Measurements from ENCODE around the gene IRF2BP2.

IRF2BP2 gene

GRCh38 chr1:234610061-234610665 is at the start of gene IRF2BP2:
IRF2BP2 (minus strand) TSS chr1:234610178; CDS start chr1:234609494, 684 bp downstream.
- no peaks in the 10 kb centered on the region for H3K9me3 ChIP-seq (ENCODE audit: insufficient read depth, low read length)
- H3K4me3 ChIP-seq (ENCODE audit: insufficient read length, low read depth), result peak within 1 kb of the TSS; percentile 84
- peak within 1 kb of the TSS; percentile 98 for H3K9ac ChIP-seq (ENCODE audit: insufficient read length, low read depth)
- peak; percentile 80 for DNase-seq (ENCODE audit: low read depth, low spot score)
- H3K4me1 ChIP-seq (ENCODE audit: insufficient read depth, insufficient read length), result peaks cover 14% of the 10 kb centered on the region
- H3K27me3 ChIP-seq (ENCODE audit: insufficient read depth, insufficient read length), result no peaks in the 10 kb centered on the region
- H3K36me3 ChIP-seq (ENCODE audit: insufficient read depth, insufficient read length, low read length), result peaks cover 37% of the 10 kb centered on the region
- TF ChIP-seq ZNF274 (IDR thresholded peaks at IDR 0.05; ENCODE audit: low read depth, low read length) (no peak), YY1 (IDR thresholded peaks at IDR 0.05; ENCODE audit: insufficient read depth, insufficient read length) (no peak), SUZ12 (IDR thresholded peaks at IDR 0.05; ENCODE audit: extremely low read depth, insufficient read depth, insufficient read length) (no peak)

- H3K9me3 ChIP-seq (ENCODE audit: insufficient read depth, low read length), result no peaks in the 10 kb centered on the region
- no peak overlapping the region for H3K4me3 ChIP-seq (ENCODE audit: insufficient read length, low read depth)
- no peaks in the 10 kb centered on the region for H3K36me3 ChIP-seq (ENCODE audit: insufficient read depth, insufficient read length, low read length)
- DNase-seq (ENCODE audit: low read depth, low spot score), result no peak
- H3K9ac ChIP-seq (ENCODE audit: insufficient read length, low read depth), result no peak overlapping the region
- TF ChIP-seq SUZ12 (IDR thresholded peaks at IDR 0.05; ENCODE audit: extremely low read depth, insufficient read depth, insufficient read length) (no peak), ZNF274 (IDR thresholded peaks at IDR 0.05; ENCODE audit: low read depth, low read length) (no peak), YY1 (IDR thresholded peaks at IDR 0.05; ENCODE audit: insufficient read depth, insufficient read length) (no peak)
- H3K27me3 ChIP-seq (ENCODE audit: insufficient read depth, insufficient read length), result no peaks in the 10 kb centered on the region
- peaks cover 15% of the 10 kb centered on the region for H3K4me1 ChIP-seq (ENCODE audit: insufficient read depth, insufficient read length)
Measured at GRCh38 chr1:234659538-234659937, 49.6 kb upstream of the IRF2BP2 start.

- TF ChIP-seq ZNF274 (IDR thresholded peaks at IDR 0.05; ENCODE audit: low read depth, low read length) (no peak), YY1 (IDR thresholded peaks at IDR 0.05; ENCODE audit: insufficient read depth, insufficient read length) (no peak), SUZ12 (IDR thresholded peaks at IDR 0.05; ENCODE audit: extremely low read depth, insufficient read depth, insufficient read length) (no peak)
- peaks cover 15% of the 10 kb centered on the region for H3K4me1 ChIP-seq (ENCODE audit: insufficient read depth, insufficient read length)
- DNase-seq (ENCODE audit: low read depth, low spot score), result no peak
- H3K4me3 ChIP-seq (ENCODE audit: insufficient read length, low read depth), result no peak overlapping the region
- no peak overlapping the region for H3K9ac ChIP-seq (ENCODE audit: insufficient read length, low read depth)
- H3K9me3 ChIP-seq (ENCODE audit: insufficient read depth, low read length), result no peaks in the 10 kb centered on the region
- no peaks in the 10 kb centered on the region for H3K27me3 ChIP-seq (ENCODE audit: insufficient read depth, insufficient read length)
- no peaks in the 10 kb centered on the region for H3K36me3 ChIP-seq (ENCODE audit: insufficient read depth, insufficient read length, low read length)
Measured at GRCh38 chr1:234658138-234658537, 48.2 kb upstream of the IRF2BP2 start.

- TF ChIP-seq SUZ12 (IDR thresholded peaks at IDR 0.05; ENCODE audit: extremely low read depth, insufficient read depth, insufficient read length) (no peak), YY1 (IDR thresholded peaks at IDR 0.05; ENCODE audit: insufficient read depth, insufficient read length) (no peak), ZNF274 (IDR thresholded peaks at IDR 0.05; ENCODE audit: low read depth, low read length) (no peak)
- Histone ChIP-seq H3K4me1 (ENCODE audit: insufficient read depth, insufficient read length) (peaks cover 15% of the 10 kb centered on the region), H3K4me3 (ENCODE audit: insufficient read length, low read depth) (no peak overlapping the region), H3K9me3 (ENCODE audit: insufficient read depth, low read length) (no peaks in the 10 kb centered on the region), H3K9ac (ENCODE audit: insufficient read length, low read depth) (no peak overlapping the region), H3K36me3 (ENCODE audit: insufficient read depth, insufficient read length, low read length) (no peaks in the 10 kb centered on the region), H3K27me3 (ENCODE audit: insufficient read depth, insufficient read length) (no peaks in the 10 kb centered on the region)
- no peak for DNase-seq (ENCODE audit: low read depth, low spot score)
Measured at GRCh38 chr1:234656944-234657654, 47.1 kb upstream of the IRF2BP2 start.

GRCh38 chr1:234656070-234656895 is 46.3 kb upstream of the IRF2BP2 start:
- Histone ChIP-seq H3K27me3 (ENCODE audit: insufficient read depth, insufficient read length) (no peaks in the 10 kb centered on the region), H3K4me3 (ENCODE audit: insufficient read length, low read depth) (no peak overlapping the region), H3K9me3 (ENCODE audit: insufficient read depth, low read length) (no peaks in the 10 kb centered on the region), H3K9ac (ENCODE audit: insufficient read length, low read depth) (no peak overlapping the region), H3K4me1 (ENCODE audit: insufficient read depth, insufficient read length) (peaks cover 15% of the 10 kb centered on the region), H3K36me3 (ENCODE audit: insufficient read depth, insufficient read length, low read length) (no peaks in the 10 kb centered on the region)
- TF ChIP-seq YY1 (IDR thresholded peaks at IDR 0.05; ENCODE audit: insufficient read depth, insufficient read length) (no peak), SUZ12 (IDR thresholded peaks at IDR 0.05; ENCODE audit: extremely low read depth, insufficient read depth, insufficient read length) (no peak), ZNF274 (IDR thresholded peaks at IDR 0.05; ENCODE audit: low read depth, low read length) (no peak)
- DNase-seq (ENCODE audit: low read depth, low spot score), result peak; percentile 36

- DNase-seq (ENCODE audit: low read depth, low spot score), result no peak
- Histone ChIP-seq H3K27me3 (ENCODE audit: insufficient read depth, insufficient read length) (no peaks in the 10 kb centered on the region), H3K9ac (ENCODE audit: insufficient read length, low read depth) (no peak overlapping the region), H3K9me3 (ENCODE audit: insufficient read depth, low read length) (no peaks in the 10 kb centered on the region), H3K4me1 (ENCODE audit: insufficient read depth, insufficient read length) (peaks cover 15% of the 10 kb centered on the region), H3K4me3 (ENCODE audit: insufficient read length, low read depth) (no peak overlapping the region), H3K36me3 (ENCODE audit: insufficient read depth, insufficient read length, low read length) (no peaks in the 10 kb centered on the region)
- TF ChIP-seq SUZ12 (IDR thresholded peaks at IDR 0.05; ENCODE audit: extremely low read depth, insufficient read depth, insufficient read length) (no peak), YY1 (IDR thresholded peaks at IDR 0.05; ENCODE audit: insufficient read depth, insufficient read length) (no peak), ZNF274 (IDR thresholded peaks at IDR 0.05; ENCODE audit: low read depth, low read length) (no peak)
Measured at GRCh38 chr1:234655328-234656069, 45.5 kb upstream of the IRF2BP2 start.

All from NT2/D1 (cell line).